Ectodermal cell (in vitro differentiated cells): Measurements from ENCODE around the gene LACTBL1.
"Not testable (repeated sequence)": the region's sequence is repeated elsewhere in the genome, so short reads cannot be mapped to it uniquely, and the experiment has no call there.

Experiments
- H3K27ac ChIP-seq: 2 replicates; pipeline ENCODE4 v1.7.0; 2013; ENCODE audit warnings: mild to moderate bottlenecking, low read depth, low read length; ENCODE audit not compliant: insufficient read depth, poor library complexity, severe bottlenecking
- H3K27me3 ChIP-seq: 2 replicates; pipeline ENCODE4 v1.7.0; 2013; ENCODE audit warnings: mild to moderate bottlenecking, low read length; ENCODE audit not compliant: insufficient read depth, control insufficient read depth, poor library complexity, severe bottlenecking
- H3K36me3 ChIP-seq: one replicate; pipeline ENCODE4 v1.7.0; 2013; ENCODE audit warnings: low read length; ENCODE audit not compliant: control insufficient read depth, insufficient read depth
- H3K4me1 ChIP-seq: one replicate; pipeline ENCODE4 v1.7.0; 2013; ENCODE audit warnings: low read length; ENCODE audit not compliant: control insufficient read depth, insufficient read depth
- H3K4me3 ChIP-seq: 2 replicates; pipeline ENCODE4 v1.7.0; 2013; ENCODE audit warnings: low read depth, low read length, control low read depth; ENCODE audit not compliant: insufficient read depth
- H3K9me3 ChIP-seq: 2 replicates; pipeline ENCODE4 v1.7.0; 2013; ENCODE audit warnings: mild to moderate bottlenecking, low read length, moderate library complexity; ENCODE audit not compliant: control insufficient read depth
- WGBS, 2 experiments: methylation state at CpG; one replicate each; pipeline ENCODE4 v1.1.7; 2013; ENCODE audit warnings: missing lambda C conversion rate in 2 of 2; 5-methylcytosine and 5-hydroxymethylcytosine counted together

Gene LACTBL1

GRCh38 chr1:23007106-23007505, 34.4 kb upstream of the LACTBL1 start:
- H3K36me3 ChIP-seq = no peaks in the 10 kb centered on the region
- no peaks in the 10 kb centered on the region for H3K9me3 ChIP-seq
- no peaks in the 10 kb centered on the region for H3K27me3 ChIP-seq
- WGBS, 2 experiments = 94 to 96% methylated on average over 4 of the region's 4 CpGs
- H3K4me1 ChIP-seq = no peaks in the 10 kb centered on the region
- H3K4me3 ChIP-seq = no peak overlapping the region
- no peak overlapping the region for H3K27ac ChIP-seq

- H3K4me3 ChIP-seq, H3K4me1 ChIP-seq, H3K27me3 ChIP-seq, H3K27ac ChIP-seq, H3K36me3 ChIP-seq, H3K9me3 ChIP-seq: not testable (repeated sequence)
- WGBS, 2 experiments = 88 to 90% methylated on average over 1 of the region's 3 CpGs
These were observed 32.1 kb upstream of the LACTBL1 start for GRCh38 chr1:23004769-23005168.

GRCh38 chr1:23004112-23004511, 31.4 kb upstream of the LACTBL1 start:
- Histone ChIP-seq H3K27me3 (no peaks in the 10 kb centered on the region), H3K9me3 (no peaks in the 10 kb centered on the region)
- 90 to 97% methylated on average over 3 of the region's 3 CpGs for WGBS, 2 experiments

GRCh38 chr1:23002218-23002617, 29.6 kb upstream of the LACTBL1 start:
- WGBS, 2 experiments = 92 to 94% methylated on average over 7 of the region's 7 CpGs
- not testable (repeated sequence) for H3K36me3 ChIP-seq, H3K9me3 ChIP-seq, H3K4me1 ChIP-seq, H3K4me3 ChIP-seq, H3K27ac ChIP-seq, H3K27me3 ChIP-seq

More at GRCh38 chr1:23004112-23004511, 31.4 kb upstream of the LACTBL1 start:
- no peaks in the 10 kb centered on the region for H3K36me3 ChIP-seq
- H3K4me1 ChIP-seq = no peaks in the 10 kb centered on the region
- H3K4me3 ChIP-seq = no peak overlapping the region
- no peak overlapping the region for H3K27ac ChIP-seq

- 95 to 97% methylated on average over 3 of the region's 3 CpGs for WGBS, 2 experiments
- H3K4me1 ChIP-seq, H3K4me3 ChIP-seq: not testable (repeated sequence)
These were observed 27.5 kb upstream of the LACTBL1 start for GRCh38 chr1:23000133-23000532.

GRCh38 chr1:22997528-22997927, 24.9 kb upstream of the LACTBL1 start:
- WGBS, 2 experiments = 73 to 87% methylated on average over 5 of the region's 5 CpGs
- not testable (repeated sequence) for H3K4me3 ChIP-seq

More at GRCh38 chr1:23000133-23000532, 27.5 kb upstream of the LACTBL1 start:
- not testable (repeated sequence) for H3K9me3 ChIP-seq, H3K27ac ChIP-seq, H3K27me3 ChIP-seq, H3K36me3 ChIP-seq

GRCh38 chr1:22995774-22996173, 23.1 kb upstream of the LACTBL1 start:
- H3K4me3 ChIP-seq = no peak overlapping the region
- no peaks in the 10 kb centered on the region for H3K27me3 ChIP-seq
- no peaks in the 10 kb centered on the region for H3K36me3 ChIP-seq
- no peaks in the 10 kb centered on the region for H3K4me1 ChIP-seq
- H3K27ac ChIP-seq = no peak overlapping the region
- H3K9me3 ChIP-seq = peaks cover 2% of the 10 kb centered on the region

More at GRCh38 chr1:22997528-22997927, 24.9 kb upstream of the LACTBL1 start:
- not testable (repeated sequence) for H3K36me3 ChIP-seq, H3K27me3 ChIP-seq, H3K9me3 ChIP-seq, H3K27ac ChIP-seq, H3K4me1 ChIP-seq

- H3K9me3 ChIP-seq, H3K27me3 ChIP-seq, H3K36me3 ChIP-seq, H3K27ac ChIP-seq, H3K4me1 ChIP-seq, H3K4me3 ChIP-seq: not testable (repeated sequence)
- 79 to 80% methylated on average over 6 of the region's 6 CpGs for WGBS, 2 experiments
These were observed 20.6 kb upstream of the LACTBL1 start for GRCh38 chr1:22993220-22993795.

- not testable (repeated sequence) for H3K27ac ChIP-seq, H3K36me3 ChIP-seq, H3K9me3 ChIP-seq, H3K4me3 ChIP-seq, H3K4me1 ChIP-seq, H3K27me3 ChIP-seq
- 97 to 99% methylated on average over 2 to 3 of the region's 3 CpGs for WGBS, 2 experiments
These were observed 19.7 kb upstream of the LACTBL1 start for GRCh38 chr1:22992384-22992783.

GRCh38 chr1:22983944-22984343, 11.3 kb upstream of the LACTBL1 start:
- WGBS, 2 experiments = 87 to 94% methylated on average over 4 of the region's 4 CpGs
- Histone ChIP-seq H3K36me3 (no peaks in the 10 kb centered on the region), H3K27me3 (no peaks in the 10 kb centered on the region), H3K9me3 (no peaks in the 10 kb centered on the region), H3K4me3 (no peak overlapping the region), H3K27ac (no peak overlapping the region), H3K4me1 (no peaks in the 10 kb centered on the region)

- H3K27me3 ChIP-seq, H3K4me3 ChIP-seq, H3K36me3 ChIP-seq, H3K9me3 ChIP-seq, H3K4me1 ChIP-seq, H3K27ac ChIP-seq: not testable (repeated sequence)
- WGBS, 2 experiments = 86 to 91% methylated on average over 3 of the region's 3 CpGs
These were observed 7.8 kb upstream of the LACTBL1 start for GRCh38 chr1:22980471-22980790.
